ENCODE results near the gene SRP19.
"Not testable (repeated sequence)": the region's sequence is repeated elsewhere in the genome, so short reads cannot be mapped to it uniquely, and the experiment has no call there.

The SRP19 gene

GRCh38 chr5:112870966-112871365 is 9.9 kb downstream of the SRP19 start:
- DNase-seq (ENCODE audit: low read depth, low spot score) = no peak

- no peak for DNase-seq (ENCODE audit: low read depth, low spot score)
These were observed 15.3 kb downstream of the SRP19 start for GRCh38 chr5:112876362-112876761.

- DNase-seq (ENCODE audit: low read depth, low spot score) = no peak
These were observed 17.0 kb downstream of the SRP19 start for GRCh38 chr5:112878101-112878500.

GRCh38 chr5:112878760-112879159 is 17.7 kb downstream of the SRP19 start:
- DNase-seq (ENCODE audit: low read depth, low spot score) = peak; percentile 53

GRCh38 chr5:112880219-112880964 is 19.3 kb downstream of the SRP19 start:
- DNase-seq (ENCODE audit: low read depth, low spot score) = no peak

- DNase-seq (ENCODE audit: low read depth, low spot score) = no peak
These were observed 22.1 kb downstream of the SRP19 start for GRCh38 chr5:112883192-112883591.

- DNase-seq (ENCODE audit: low read depth, low spot score) = no peak
These were observed 23.9 kb downstream of the SRP19 start for GRCh38 chr5:112885001-112885400.

GRCh38 chr5:112886975-112887374 is 25.9 kb downstream of the SRP19 start:
- DNase-seq (ENCODE audit: low read depth, low spot score) = no peak

- not testable (repeated sequence) for DNase-seq (ENCODE audit: low read depth, low spot score)
These were observed 31.0 kb downstream of the SRP19 start for GRCh38 chr5:112892066-112892465.

- no peak for DNase-seq (ENCODE audit: low read depth, low spot score)
These were observed 31.7 kb downstream of the SRP19 start for GRCh38 chr5:112892776-112893175.

GRCh38 chr5:112895682-112896081 is 34.6 kb downstream of the SRP19 start:
- DNase-seq (ENCODE audit: low read depth, low spot score) = no peak

- no peak for DNase-seq (ENCODE audit: low read depth, low spot score)
These were observed 41.5 kb downstream of the SRP19 start for GRCh38 chr5:112902561-112902960.

GRCh38 chr5:112904996-112905395 is 43.9 kb downstream of the SRP19 start:
- DNase-seq (ENCODE audit: low read depth, low spot score) = not testable (repeated sequence)

- DNase-seq (ENCODE audit: low read depth, low spot score) = no peak
These were observed 45.5 kb downstream of the SRP19 start for GRCh38 chr5:112906637-112907036.

- DNase-seq (ENCODE audit: low read depth, low spot score) = no peak
These were observed 46.1 kb downstream of the SRP19 start for GRCh38 chr5:112907166-112907631.

GRCh38 chr5:112908854-112909253 is 47.8 kb downstream of the SRP19 start:
- no peak for DNase-seq (ENCODE audit: low read depth, low spot score)

GRCh38 chr5:112910529-112910928 is 49.4 kb downstream of the SRP19 start:
- DNase-seq (ENCODE audit: low read depth, low spot score) = no peak

- DNase-seq (ENCODE audit: low read depth, low spot score) = peak; percentile 7
These were observed 53.5 kb downstream of the SRP19 start for GRCh38 chr5:112914584-112914983.

- no peak for DNase-seq (ENCODE audit: low read depth, low spot score)
These were observed 54.7 kb downstream of the SRP19 start for GRCh38 chr5:112915831-112916230.

- DNase-seq (ENCODE audit: low read depth, low spot score) = no peak
These were observed 56.4 kb downstream of the SRP19 start for GRCh38 chr5:112917453-112917995.

- DNase-seq (ENCODE audit: low read depth, low spot score) = no peak
These were observed 57.0 kb downstream of the SRP19 start for GRCh38 chr5:112918136-112918535.

GRCh38 chr5:112918679-112919078 is 57.6 kb downstream of the SRP19 start:
- no peak for DNase-seq (ENCODE audit: low read depth, low spot score)

Measured in astrocyte of the hippocampus (primary cell).